NCI-H146 (cell line): Measurements from ENCODE around the gene DUOX1.

Experiments used
- DNase-seq: peaks from one replicate; lab custom pipeline; 2025; lab: John Stamatoyannopoulos, UW

DUOX1 gene

GRCh38 chr15:45187894-45188830 lies 58.4 kb downstream of the DUOX1 start, which contains the start of gene SHF:
TSS of gene SHF (minus strand) at chr15:45187966. CDS start at chr15:45187951, 15 bp downstream.
- DNase-seq = peak; percentile 76

GRCh38 chr15:45197512-45197911 lies 67.7 kb downstream of the DUOX1 start:
- DNase-seq = no peak

GRCh38 chr15:45198337-45199135 lies 68.7 kb downstream of the DUOX1 start:
- peak; percentile 87 for DNase-seq

GRCh38 chr15:45199136-45199810 lies 69.5 kb downstream of the DUOX1 start:
- DNase-seq = peak; percentile 60

GRCh38 chr15:45200001-45200798 lies 70.4 kb downstream of the DUOX1 start:
- DNase-seq = peak; percentile 89

- DNase-seq = peak; percentile 77
These were observed 71.2 kb downstream of the DUOX1 start for GRCh38 chr15:45200799-45201556.

- no peak for DNase-seq
These were observed 71.7 kb downstream of the DUOX1 start for GRCh38 chr15:45201557-45201859.

- DNase-seq = peak; percentile 8
These were observed 72.1 kb downstream of the DUOX1 start for GRCh38 chr15:45201869-45202268.

GRCh38 chr15:45203182-45203581 lies 73.4 kb downstream of the DUOX1 start:
- no peak for DNase-seq

GRCh38 chr15:45205192-45205591 lies 75.4 kb downstream of the DUOX1 start:
- peak; percentile 58 for DNase-seq

GRCh38 chr15:45212493-45212892 lies 82.7 kb downstream of the DUOX1 start:
- no peak for DNase-seq
